Measurements from ENCODE around the gene IDH3A.

- TF ChIP-seq POLR2A (IDR thresholded peaks at IDR 0.05) (no peak), POLR2AphosphoS5 (IDR thresholded peaks at IDR 0.05) (no peak), CTCF (IDR thresholded peaks at IDR 0.05) (no peak), EP300 (IDR thresholded peaks at IDR 0.05; ENCODE audit: low read depth) (no peak)
These were observed 5.8 kb downstream of the IDH3A start for GRCh38 chr15:78154955-78155354.
